Activated B cell treated with CpG ODN at 0.5 μM for 24 hours (primary cell): Measurements from ENCODE around the gene DNAJC5. TPM values are rescaled to one million over a fixed set of nuclear protein-coding genes. Genes with fewer than 3 reads are reported as not detected.

ENCODE experiments used
- ATAC-seq: fragments of 200-7000 bp; cut with Tn5 transposase; one replicate; pipeline ENCODE4 v1.10.0; 2021; ENCODE audit warnings: low read depth, mild to moderate bottlenecking, moderate library complexity
- CTCF ChIA-PET: fragments of 350-600 bp; sonication (Branson Sonifier 250); formaldehyde crosslinking; loops from one replicate; lab custom pipeline; 2021; ENCODE audit warnings: antibody characterized with exemption; lab: Charles Lee
- POLR2A ChIA-PET: fragments of 350-600 bp; sonication (Branson Sonifier 250); formaldehyde crosslinking; loops from one replicate; lab custom pipeline; 2021; ENCODE audit warnings: antibody characterized with exemption; lab: Charles Lee
- DNase-seq: peaks from one replicate; pipeline ENCODE4 v3.0.0; 2022
- H3K27ac Mint-ChIP-seq: one replicate; pipeline ENCODE4 v1.8.0; 2020; ENCODE audit warnings: mixed read lengths
- H3K27me3 Mint-ChIP-seq: one replicate; pipeline ENCODE4 v1.8.0; 2021; ENCODE audit warnings: mixed read lengths
- H3K36me3 Mint-ChIP-seq: one replicate; pipeline ENCODE4 v1.8.0; 2021; ENCODE audit warnings: low read depth, mixed read lengths
- H3K4me1 Mint-ChIP-seq: one replicate; pipeline ENCODE4 v1.8.0; 2021; ENCODE audit warnings: mixed read lengths
- H3K4me3 Mint-ChIP-seq: one replicate; pipeline ENCODE4 v1.8.0; 2020; ENCODE audit warnings: mild to moderate bottlenecking, mixed read lengths
- H3K9me3 Mint-ChIP-seq: one replicate; pipeline ENCODE4 v1.8.0; 2020; ENCODE audit warnings: mixed read lengths
- CTCF ChIP-seq: fragments of 200-600 bp; IDR thresholded peaks from one replicate; pipeline ENCODE4 v1.8.0; 2022; ENCODE audit warnings: antibody characterized with exemption, mild to moderate bottlenecking
- intact Hi-C: fragments of 100-400 bp; cut with micrococcal nuclease; formaldehyde crosslinking; loops from one replicate; pipeline ENCODE4 v1.15.1; 2024
- total RNA-seq: library from RNA; stranded (reverse); gene quantifications from 2 replicates; pipeline ENCODE4 v1.2.3, GENCODE V29; 2022

The DNAJC5 gene
- total RNA-seq, 1 donor from 2014 or later = 28.6 TPM

- Mint-ChIP-seq H3K4me1 (peaks cover 43% of the 10 kb centered on the region), H3K27me3 (no peaks in the 10 kb centered on the region), H3K27ac (peak overlapping the region; percentile 80), H3K4me3 (peak overlapping the region; percentile 39), H3K36me3 (peaks cover 15% of the 10 kb centered on the region), H3K9me3 (no peaks in the 10 kb centered on the region)
- POLR2A ChIA-PET = no interaction called here
- CTCF ChIA-PET = no interaction called here
- intact Hi-C loops = no loop called here
- no peak for TF ChIP-seq CTCF
- no peak for ATAC-seq
- DNase-seq = no peak
These were observed 82.2 kb downstream of the DNAJC5 start for GRCh38 chr20:63976980-63977738.

- DNase-seq (no peak), ATAC-seq (no peak)
- TF ChIP-seq CTCF = no peak
- Mint-ChIP-seq H3K27ac (peak overlapping the region; percentile 80), H3K4me3 (peak overlapping the region; percentile 84), H3K4me1 (peaks cover 50% of the 10 kb centered on the region), H3K27me3 (no peaks in the 10 kb centered on the region), H3K9me3 (no peaks in the 10 kb centered on the region), H3K36me3 (peaks cover 20% of the 10 kb centered on the region)
- ChIA-PET POLR2A (no interaction called here), CTCF (no interaction called here)
- intact Hi-C loops = loop anchor here (1.0 kb wide), 1 partner anchor 82 kb away; no protein-coding TSS in a partner anchor
These were observed 82.9 kb downstream of the DNAJC5 start for GRCh38 chr20:63977739-63978276.

GRCh38 chr20:63978319-63979228 lies 83.6 kb downstream of the DNAJC5 start:
- Mint-ChIP-seq H3K36me3 (peaks cover 27% of the 10 kb centered on the region), H3K4me3 (peak overlapping the region; percentile 84), H3K27ac (peak overlapping the region; percentile 80), H3K4me1 (peaks cover 52% of the 10 kb centered on the region), H3K9me3 (no peaks in the 10 kb centered on the region), H3K27me3 (no peaks in the 10 kb centered on the region)
- TF ChIP-seq CTCF = no peak
- ATAC-seq (peak; percentile 40), DNase-seq (peak; percentile 72)
- ChIA-PET CTCF (interaction anchor here (0.8 to 2.3 kb wide), 3 partner anchors 141 to 441 kb away, joined by 3 to 19 read pairs (median 8); partner anchors contain the start of gene PTK6), POLR2A (interaction anchor here (0.8 to 3.9 kb wide), 8 partner anchors 23 to 458 kb away, joined by 3 to 28 read pairs (median 8); partner anchors contain the start of genes ARFRP1, OPRL1, PPDPF and PTK6)
- intact Hi-C loops = loop anchor here (1.0 kb wide), 2 partner anchors 82 to 458 kb away; partner anchors contain the start of gene PPDPF

GRCh38 chr20:63979229-63979556 lies 84.3 kb downstream of the DNAJC5 start:
- H3K4me1 Mint-ChIP-seq = peaks cover 48% of the 10 kb centered on the region
- ATAC-seq (no peak), DNase-seq (no peak)
- peak overlapping the region; percentile 80 for H3K27ac Mint-ChIP-seq
- H3K27me3 Mint-ChIP-seq = no peaks in the 10 kb centered on the region
- H3K36me3 Mint-ChIP-seq = peaks cover 27% of the 10 kb centered on the region
- peak overlapping the region; percentile 84 for H3K4me3 Mint-ChIP-seq
- CTCF ChIA-PET = interaction anchor here (0.8 to 2.3 kb wide), 4 partner anchors 105 to 442 kb away, joined by 3 to 19 read pairs (median 7); partner anchors contain the start of genes LKAAEAR1 and PTK6
- no peak for TF ChIP-seq CTCF
- intact Hi-C loops = loop anchor here (1.0 kb wide), 1 partner anchor 459 kb away; the partner anchor contains the start of gene PPDPF
- POLR2A ChIA-PET = interaction anchor here (0.8 to 3.9 kb wide), 8 partner anchors 23 to 458 kb away, joined by 3 to 28 read pairs (median 8); partner anchors contain the start of genes ARFRP1, OPRL1, PPDPF and PTK6
- no peaks in the 10 kb centered on the region for H3K9me3 Mint-ChIP-seq
